GM08714 (cell line): ENCODE results near the gene LMO7.

ENCODE experiments used
- H3K4me3 ChIP-seq: fragments of 200-500 bp; sonication (Bioruptor generic); 2 replicates; pipeline ENCODE4 v1.5.1; 2014; ENCODE audit warnings: mild to moderate bottlenecking, low read length, inconsistent platforms
- ZNF274 ChIP-seq: IDR thresholded peaks from 2 replicates; pipeline ENCODE4 v1.6.1; 2012; ENCODE audit warnings: mild to moderate bottlenecking, low read depth, low read length

The LMO7 gene

GRCh38 chr13:75796825-75797224, 160.7 kb downstream of the LMO7 start:
- no peak for TF ChIP-seq ZNF274
- no peak overlapping the region for H3K4me3 ChIP-seq

- no peak for TF ChIP-seq ZNF274
Observed at GRCh38 chr13:75797239-75797638, 161.1 kb downstream of the LMO7 start.

GRCh38 chr13:75797719-75798118, 161.6 kb downstream of the LMO7 start:
- H3K4me3 ChIP-seq: no peak overlapping the region
- TF ChIP-seq ZNF274: no peak

More at GRCh38 chr13:75797239-75797638, 161.1 kb downstream of the LMO7 start:
- no peak overlapping the region for H3K4me3 ChIP-seq

GRCh38 chr13:75798353-75799255, 162.5 kb downstream of the LMO7 start:
- no peak for TF ChIP-seq ZNF274
- H3K4me3 ChIP-seq: no peak overlapping the region

GRCh38 chr13:75800545-75800944, 164.4 kb downstream of the LMO7 start:
- no peak overlapping the region for H3K4me3 ChIP-seq
- no peak for TF ChIP-seq ZNF274

- H3K4me3 ChIP-seq: no peak overlapping the region
- TF ChIP-seq ZNF274: no peak
Observed at GRCh38 chr13:75801388-75801945, 165.3 kb downstream of the LMO7 start.

GRCh38 chr13:75802161-75802560, 166.0 kb downstream of the LMO7 start:
- no peak for TF ChIP-seq ZNF274
- no peak overlapping the region for H3K4me3 ChIP-seq

- H3K4me3 ChIP-seq: no peak overlapping the region
- no peak for TF ChIP-seq ZNF274
Observed at GRCh38 chr13:75803164-75803611, 167.1 kb downstream of the LMO7 start.

- TF ChIP-seq ZNF274: no peak
- H3K4me3 ChIP-seq: no peak overlapping the region
Observed at GRCh38 chr13:75804054-75804453, 167.9 kb downstream of the LMO7 start.

GRCh38 chr13:75804605-75805004, 168.5 kb downstream of the LMO7 start:
- H3K4me3 ChIP-seq: no peak overlapping the region
- no peak for TF ChIP-seq ZNF274

GRCh38 chr13:75806117-75806516, 170.0 kb downstream of the LMO7 start:
- no peak for TF ChIP-seq ZNF274
- no peak overlapping the region for H3K4me3 ChIP-seq

- no peak overlapping the region for H3K4me3 ChIP-seq
- TF ChIP-seq ZNF274: no peak
Observed at GRCh38 chr13:75811361-75811760, 175.2 kb downstream of the LMO7 start.

- H3K4me3 ChIP-seq: no peak overlapping the region
- no peak for TF ChIP-seq ZNF274
Observed at GRCh38 chr13:75811841-75812240, 175.7 kb downstream of the LMO7 start.

- no peak overlapping the region for H3K4me3 ChIP-seq
- no peak for TF ChIP-seq ZNF274
Observed at GRCh38 chr13:75812751-75813181, 176.6 kb downstream of the LMO7 start.

- no peak for TF ChIP-seq ZNF274
- no peak overlapping the region for H3K4me3 ChIP-seq
Observed at GRCh38 chr13:75813323-75813722, 177.2 kb downstream of the LMO7 start.
